Measurements from ENCODE around the gene TPST2.
"Not testable (repeated sequence)": the region's sequence is repeated elsewhere in the genome, so short reads cannot be mapped to it uniquely, and the experiment has no call there.

DNA sequence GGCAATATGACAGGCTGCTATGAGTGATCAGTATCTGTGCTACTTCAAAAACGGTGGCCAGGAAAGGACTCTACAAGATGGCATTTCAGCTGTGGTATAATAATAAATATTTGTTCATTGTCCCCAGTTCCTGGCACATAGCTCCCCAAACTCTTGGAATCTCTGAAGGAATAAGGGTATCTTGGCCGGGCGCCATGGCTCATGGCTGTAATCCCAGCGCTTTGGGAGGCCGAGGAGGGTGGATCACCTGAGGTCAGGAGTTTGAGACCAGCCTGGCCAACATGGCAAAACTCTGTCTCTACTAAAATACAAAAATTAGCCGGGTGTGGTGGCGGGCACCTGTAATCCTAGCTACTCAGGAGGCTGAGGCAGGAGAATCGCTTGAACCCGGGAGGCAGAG lies 61.4 kb downstream of the TPST2 start:
- TF ChIP-seq POLR2A (IDR thresholded peaks at IDR 0.05; ENCODE audit: low read length); GATA1 (IDR thresholded peaks at IDR 0.05; ENCODE audit: low read depth, low read length): not testable (repeated sequence)
